ENCODE results near the gene FRMD1. TPM values are rescaled to one million over a fixed set of nuclear protein-coding genes. Genes with fewer than 3 reads are reported as not detected.

The FRMD1 gene
- polyA plus RNA-seq, 4 donors = 13.5 to 20.5 (median 20.3) TPM

GRCh38 chr6:168045706-168046620, 33.0 kb downstream of the FRMD1 start:
- no peak for DNase-seq (ENCODE audit: low read depth in 4 of 4, low spot score in 3 of 4)

DNA sequence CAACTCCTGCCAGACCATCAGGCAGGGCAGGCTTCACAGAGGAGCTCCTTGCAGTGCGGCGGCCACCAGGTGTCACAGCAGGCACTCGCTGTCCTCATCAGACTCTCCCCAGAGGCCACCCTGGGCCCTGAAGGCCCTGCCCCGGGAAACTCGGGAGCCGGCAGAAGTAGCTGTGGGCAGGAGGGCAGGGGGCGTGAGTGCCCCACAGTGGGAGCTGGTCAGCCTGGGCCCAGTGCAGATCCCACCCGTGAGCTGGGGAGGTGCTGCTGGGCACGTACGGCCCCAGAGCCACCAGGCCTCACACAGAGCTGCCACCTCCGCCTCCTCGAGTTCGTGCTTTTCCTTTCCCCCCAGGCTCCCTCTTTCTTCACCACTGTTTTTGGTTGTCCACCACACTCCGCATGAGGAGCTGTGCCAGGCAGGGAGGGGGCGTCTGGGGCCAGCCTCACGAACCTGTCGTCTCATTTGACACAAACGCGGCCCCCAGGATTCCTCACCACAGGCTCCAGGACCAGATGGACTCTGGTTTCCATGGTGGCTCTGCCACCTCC, 33.8 kb downstream of the FRMD1 start:
- no peak for DNase-seq (ENCODE audit: low read depth in 4 of 4, low spot score in 3 of 4)

DNA sequence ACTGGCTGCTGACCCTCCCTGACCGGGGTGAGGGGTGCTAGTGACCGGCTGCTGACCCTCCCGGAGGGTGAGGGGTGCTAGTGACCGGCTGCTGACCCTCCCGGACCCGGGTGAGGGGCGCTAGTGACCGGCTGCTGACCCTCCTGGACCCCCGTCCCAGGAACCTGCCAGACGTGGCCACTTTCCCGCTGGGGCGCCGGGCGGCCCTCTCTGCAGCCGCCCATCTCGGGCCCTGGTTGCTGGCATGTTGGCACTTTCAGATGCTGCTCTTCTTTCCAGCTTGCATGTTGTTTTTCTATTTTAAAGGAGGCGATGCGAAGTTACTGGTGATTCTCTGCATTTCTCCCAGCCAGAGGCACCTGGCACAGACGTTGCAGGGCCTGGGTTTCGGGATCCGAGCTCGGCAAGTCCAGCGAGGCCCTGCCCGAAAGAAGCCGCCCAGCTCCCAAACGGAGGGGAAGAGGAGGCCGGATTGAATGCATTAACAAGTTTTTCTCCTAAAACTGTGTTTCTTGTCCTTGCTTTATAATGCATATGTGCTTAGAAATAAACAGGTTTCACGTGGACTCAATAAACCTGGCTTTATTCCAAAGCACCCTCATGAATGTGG, 34.4 kb downstream of the FRMD1 start:
- no peak for DNase-seq (ENCODE audit: low read depth in 4 of 4, low spot score in 3 of 4)

DNA sequence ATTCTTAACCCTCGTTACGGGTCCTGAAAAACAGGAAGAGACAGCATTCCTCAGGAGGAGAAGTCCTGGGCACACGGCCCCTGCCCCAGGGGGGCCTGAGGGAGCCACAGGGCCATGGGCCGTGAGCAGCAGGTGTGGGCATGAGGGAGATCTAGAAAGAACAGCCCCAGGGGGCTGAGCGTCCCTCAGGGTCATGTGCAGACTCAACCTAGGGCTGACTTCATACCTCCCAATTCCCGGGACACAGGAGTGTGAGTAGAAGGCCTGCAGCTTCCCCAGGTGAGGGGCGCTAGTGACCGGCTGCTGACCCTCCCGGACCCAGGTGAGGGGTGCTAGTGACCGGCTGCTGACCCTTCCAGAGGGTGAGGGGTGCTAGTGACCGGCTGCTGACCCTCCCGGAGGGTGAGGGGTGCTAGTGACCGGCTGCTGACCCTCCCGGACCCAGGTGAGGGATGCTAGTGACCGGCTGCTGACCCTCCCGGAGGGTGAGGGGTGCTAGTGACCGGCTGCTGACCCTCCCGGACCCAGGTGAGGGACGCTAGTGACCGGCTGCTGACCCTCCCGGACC, 35.1 kb downstream of the FRMD1 start:
- DNase-seq (ENCODE audit: low read depth in 4 of 4, low spot score in 3 of 4) = no peak

GRCh38 chr6:168043193-168043847, 35.7 kb downstream of the FRMD1 start:
- no peak for DNase-seq (ENCODE audit: low read depth in 4 of 4, low spot score in 3 of 4)

DNA sequence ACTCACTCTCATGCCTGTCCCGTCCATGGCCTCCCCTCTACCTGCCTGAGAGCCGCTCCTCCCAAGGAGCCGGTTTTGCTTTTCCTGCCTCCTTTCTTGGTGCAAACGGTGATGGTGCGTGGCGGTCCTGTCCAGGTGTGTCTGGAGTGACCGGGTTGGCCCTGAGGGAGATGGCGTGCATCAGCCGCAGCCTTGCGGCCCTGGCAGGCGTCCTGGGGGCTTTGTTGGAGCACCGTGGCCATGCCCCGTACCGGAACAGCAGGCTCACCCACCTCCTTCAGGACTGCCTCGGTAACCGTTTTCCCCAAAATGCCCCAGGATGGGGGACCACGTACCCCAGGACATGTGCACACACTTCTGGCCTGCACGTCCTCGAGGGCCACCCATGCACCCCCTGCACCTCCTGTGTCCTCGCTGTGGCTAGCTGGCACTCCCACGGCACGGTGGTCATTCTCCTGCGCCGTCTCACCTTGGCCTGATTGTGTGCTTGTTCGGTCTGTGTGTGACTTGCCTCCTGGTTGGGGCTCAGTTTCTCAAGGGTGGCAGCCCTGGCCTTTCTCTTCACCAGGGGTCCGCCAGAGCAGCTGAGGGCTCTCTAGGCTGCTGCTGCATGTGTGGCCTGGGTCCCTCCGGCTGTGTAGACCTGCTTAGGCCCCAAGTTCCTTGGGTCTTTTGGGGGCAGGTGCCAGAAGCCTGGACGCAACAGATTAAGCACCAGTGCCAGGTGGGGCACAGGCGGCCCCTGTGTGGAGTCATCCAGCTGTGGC, 36.4 kb downstream of the FRMD1 start:
- no peak for DNase-seq (ENCODE audit: low read depth in 4 of 4, low spot score in 3 of 4)

DNA sequence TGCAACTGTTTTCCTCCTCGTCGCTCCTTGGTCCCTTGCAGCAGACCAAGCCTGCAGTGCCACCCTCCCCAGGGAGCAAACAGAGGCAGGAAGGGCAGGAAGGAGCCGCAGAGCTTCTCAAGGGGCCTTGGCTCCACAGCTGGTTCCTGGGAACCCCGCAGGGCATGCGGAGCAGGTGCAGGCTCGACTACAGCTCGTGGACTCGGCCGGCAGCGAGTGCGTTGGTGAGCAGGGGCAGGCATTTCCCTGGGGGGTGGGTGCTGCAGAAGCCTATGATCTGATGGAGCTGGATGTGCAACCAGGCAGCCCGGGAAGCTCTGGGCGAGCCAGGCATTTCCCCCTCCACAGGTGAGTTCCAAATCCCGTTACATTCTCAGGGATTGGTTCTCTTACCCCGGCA, 37.1 kb downstream of the FRMD1 start:
- DNase-seq (ENCODE audit: low read depth in 4 of 4, low spot score in 3 of 4) = no peak

DNA sequence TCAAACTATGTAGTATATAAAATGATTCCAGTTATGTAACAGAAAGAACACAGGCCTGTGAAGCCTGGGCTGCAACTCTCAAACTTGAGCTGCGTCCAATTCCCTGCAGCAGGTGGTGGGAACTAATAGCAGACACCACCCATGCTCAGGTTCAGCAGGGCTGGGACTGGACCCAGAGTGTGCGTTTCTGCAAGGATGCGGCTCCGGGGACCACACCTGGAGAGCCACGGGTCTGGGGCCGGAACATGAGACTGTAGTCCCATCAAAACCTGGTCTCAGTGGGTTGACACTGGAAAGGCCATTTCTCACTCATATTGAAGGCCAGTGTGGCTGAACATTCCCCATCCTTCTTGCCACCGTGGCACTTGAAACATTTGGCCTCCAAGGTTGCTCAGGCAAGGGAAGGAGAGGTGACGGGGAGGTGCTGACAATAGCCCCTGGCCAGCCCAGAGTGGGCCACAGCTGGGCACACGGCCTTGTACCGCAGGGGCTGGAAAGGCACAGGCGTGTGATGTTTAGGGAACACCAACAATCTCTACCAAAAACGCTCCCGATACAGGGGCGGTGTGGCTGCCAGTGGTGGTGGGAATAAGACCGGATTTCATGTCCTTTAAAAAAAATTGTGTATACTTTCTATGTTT, 38.0 kb downstream of the FRMD1 start:
- no peak for DNase-seq (ENCODE audit: low read depth in 4 of 4, low spot score in 3 of 4)

GRCh38 chr6:168039849-168040248, 39.2 kb downstream of the FRMD1 start:
- DNase-seq (ENCODE audit: low read depth in 4 of 4, low spot score in 3 of 4) = no peak

DNA sequence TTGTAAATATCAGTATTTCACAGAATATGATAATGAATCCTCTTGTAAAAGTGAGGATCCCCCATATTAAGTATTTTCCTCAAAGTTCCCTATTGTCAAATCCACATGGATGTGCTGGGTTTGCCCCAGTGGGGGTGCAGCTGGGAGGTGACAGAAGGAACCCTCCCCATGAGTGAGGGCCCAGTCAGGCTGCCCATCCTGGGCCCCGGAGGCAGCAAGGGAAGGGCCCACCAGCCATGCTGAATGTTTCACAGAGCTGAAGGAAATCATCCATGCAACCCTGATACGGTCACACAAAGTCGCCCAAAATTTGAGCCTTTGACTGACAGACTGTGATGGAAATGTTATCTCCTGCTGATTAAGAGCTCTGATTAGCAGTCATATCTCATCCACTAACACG, 39.7 kb downstream of the FRMD1 start:
- no peak for DNase-seq (ENCODE audit: low read depth in 4 of 4, low spot score in 3 of 4)

DNA sequence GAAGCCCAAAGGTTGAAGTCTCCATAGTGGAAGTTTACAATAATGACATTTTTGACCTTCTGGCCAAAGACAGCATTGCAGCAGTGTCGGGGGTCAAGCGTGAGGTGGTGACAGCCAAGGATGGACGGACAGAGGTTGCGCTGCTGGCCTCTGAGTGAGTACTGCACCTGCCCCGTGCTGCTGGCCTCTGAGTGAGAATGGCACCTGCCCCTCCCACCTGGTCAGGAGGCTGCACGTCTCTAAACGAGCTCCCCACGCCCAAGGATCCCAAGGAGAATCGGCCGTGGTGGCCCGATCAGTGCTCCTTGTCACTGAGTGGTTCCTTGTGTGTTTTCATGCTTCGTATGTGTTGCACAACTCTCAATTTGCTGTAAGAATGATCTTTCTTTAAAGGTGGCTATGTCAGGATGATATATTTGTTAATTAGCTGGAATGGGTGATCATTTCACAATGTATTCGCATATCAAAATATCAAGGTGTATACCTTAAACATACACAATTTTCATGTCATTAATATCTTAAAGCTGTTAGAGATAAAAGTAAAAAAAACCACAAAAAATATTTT, 40.4 kb downstream of the FRMD1 start:
- no peak for DNase-seq (ENCODE audit: low read depth in 4 of 4, low spot score in 3 of 4)

- no peak for DNase-seq (ENCODE audit: low read depth in 4 of 4, low spot score in 3 of 4)
Measured at GRCh38 chr6:168037856-168038255, 41.2 kb downstream of the FRMD1 start.

DNA sequence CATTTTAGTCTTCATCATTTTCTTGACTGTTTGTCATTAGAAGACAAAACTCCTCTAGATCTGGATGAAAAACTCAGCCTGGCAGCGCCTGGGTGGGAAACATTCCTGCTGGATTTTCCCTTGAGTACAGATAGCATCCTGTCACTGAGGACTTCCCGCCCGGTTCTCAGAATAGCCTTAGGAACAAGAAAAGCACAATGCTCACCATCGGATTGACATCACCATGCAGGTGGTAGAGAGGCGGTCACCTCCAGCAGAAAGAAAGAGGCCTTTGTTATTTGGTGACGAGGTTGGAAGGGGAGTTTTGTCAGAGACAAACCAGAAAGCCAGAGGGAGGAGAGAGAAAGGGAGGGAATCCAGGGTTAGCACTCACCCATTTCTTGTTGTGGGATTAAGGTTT, 41.8 kb downstream of the FRMD1 start:
- DNase-seq (ENCODE audit: low read depth in 4 of 4, low spot score in 3 of 4) = no peak

- DNase-seq (ENCODE audit: low read depth in 4 of 4, low spot score in 3 of 4) = no peak
Measured at GRCh38 chr6:168035661-168036545, 43.1 kb downstream of the FRMD1 start.

DNA sequence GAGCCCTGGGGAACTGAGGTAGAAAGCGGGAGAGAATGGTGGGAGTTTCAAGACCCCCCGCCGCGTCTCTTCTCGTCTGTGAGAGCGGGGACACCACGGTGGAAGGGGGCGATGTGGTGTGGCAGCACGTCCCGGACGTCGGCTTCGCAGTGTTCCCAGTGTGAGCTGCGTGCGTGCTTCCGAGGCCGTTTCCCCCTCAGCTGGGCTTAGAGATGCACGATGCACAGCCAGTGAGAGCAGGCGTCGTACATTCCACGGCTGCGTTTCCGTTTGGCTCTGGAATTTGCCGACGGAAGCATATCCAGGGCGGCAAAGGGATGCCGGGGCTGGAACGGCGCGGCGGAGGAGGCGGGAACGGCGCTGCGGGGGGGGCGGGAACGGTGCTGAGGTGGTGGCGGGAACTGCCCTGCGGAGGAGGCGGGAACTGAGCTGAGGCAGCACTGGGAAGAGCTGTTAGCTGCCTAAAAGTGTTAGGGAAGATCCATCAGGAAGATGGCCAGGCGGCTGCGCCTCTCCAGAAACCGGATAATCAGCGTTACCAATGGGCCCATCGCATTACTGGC, 43.8 kb downstream of the FRMD1 start:
- DNase-seq (ENCODE audit: low read depth in 4 of 4, low spot score in 3 of 4) = peak in 3 of 4 donors; percentile 57 to 73 (median 59)

GRCh38 chr6:168034537-168034936, 44.5 kb downstream of the FRMD1 start:
- no peak for DNase-seq (ENCODE audit: low read depth in 4 of 4, low spot score in 3 of 4)

DNA sequence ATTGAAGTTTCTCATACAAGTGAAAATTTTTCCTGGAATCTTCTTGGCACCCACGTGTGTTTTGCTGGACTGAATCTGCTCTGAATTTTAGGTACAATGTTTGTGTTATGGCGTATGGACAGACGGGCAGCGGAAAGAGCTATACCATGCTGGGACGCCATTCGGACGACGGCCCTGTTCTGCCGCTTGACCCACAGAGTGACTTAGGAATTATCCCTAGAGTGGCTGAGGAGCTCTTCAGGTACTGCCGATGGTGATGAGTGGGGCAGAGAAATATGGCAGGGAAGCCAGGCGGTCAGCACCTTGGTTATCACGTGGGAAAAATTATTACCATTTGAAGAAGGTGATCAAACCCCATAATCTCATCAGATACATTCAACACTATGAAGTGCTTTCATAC, 45.2 kb downstream of the FRMD1 start:
- DNase-seq (ENCODE audit: low read depth in 4 of 4, low spot score in 3 of 4) = no peak
